ENCODE results near the gene NFXL1. TPM values are rescaled to one million over a fixed set of nuclear protein-coding genes. Genes with fewer than 3 reads are reported as not detected.
A peak's percentile ranks its signal among the peaks of the same experiment; 100 is the strongest.

The NFXL1 gene
- total RNA-seq, 1 donor from 2014 or later = 13.0 TPM

DNA sequence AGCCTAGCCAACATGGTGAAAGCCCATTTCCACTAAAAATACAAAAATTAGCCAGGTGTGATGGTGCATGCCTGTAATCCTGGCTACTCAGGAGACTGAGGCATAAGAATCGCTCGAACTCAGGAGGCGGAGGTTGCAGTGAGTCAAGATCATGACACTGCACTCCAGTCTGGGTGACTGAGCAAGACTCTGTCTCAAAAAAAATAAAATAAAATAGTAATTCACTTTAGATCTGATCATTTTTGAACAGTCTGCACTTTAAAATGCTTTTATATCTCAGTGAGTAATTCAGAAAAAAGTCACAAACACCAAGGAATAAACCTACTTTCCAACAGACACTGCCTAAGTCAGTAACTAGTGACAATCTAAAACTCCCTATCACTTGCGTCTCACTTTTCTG is 50.9 kb downstream of the NFXL1 start:
- Histone ChIP-seq H3K4me3 (ENCODE audit: insufficient read depth, low read depth, low read length) (no peak overlapping the region), H3K9me3 (ENCODE audit: insufficient read depth, low read depth, low read length) (no peaks in the 10 kb centered on the region), H3K4me2 (ENCODE audit: low read length) (no peak overlapping the region), H3K9ac (ENCODE audit: low read length) (no peak overlapping the region), H2AFZ (ENCODE audit: low read depth, low read length) (no peak overlapping the region), H4K20me1 (ENCODE audit: insufficient read depth, low read length) (no peaks in the 10 kb centered on the region), H3K27ac (ENCODE audit: low read depth, low read length) (peak overlapping the region; percentile 64), H3K27me3 (ENCODE audit: insufficient read depth, low read length) (no peaks in the 10 kb centered on the region), H3K79me2 (ENCODE audit: insufficient read depth, low read length) (no peaks in the 10 kb centered on the region), H3K36me3 (ENCODE audit: insufficient read depth, low read length) (peaks cover 3% of the 10 kb centered on the region), H3K4me1 (ENCODE audit: insufficient read depth, low read length) (peaks cover 18% of the 10 kb centered on the region)
- TF ChIP-seq EZH2 (IDR thresholded peaks at IDR 0.05; ENCODE audit: insufficient read depth, low read length) = no peak
- TF ChIP-seq, protein P1, sequence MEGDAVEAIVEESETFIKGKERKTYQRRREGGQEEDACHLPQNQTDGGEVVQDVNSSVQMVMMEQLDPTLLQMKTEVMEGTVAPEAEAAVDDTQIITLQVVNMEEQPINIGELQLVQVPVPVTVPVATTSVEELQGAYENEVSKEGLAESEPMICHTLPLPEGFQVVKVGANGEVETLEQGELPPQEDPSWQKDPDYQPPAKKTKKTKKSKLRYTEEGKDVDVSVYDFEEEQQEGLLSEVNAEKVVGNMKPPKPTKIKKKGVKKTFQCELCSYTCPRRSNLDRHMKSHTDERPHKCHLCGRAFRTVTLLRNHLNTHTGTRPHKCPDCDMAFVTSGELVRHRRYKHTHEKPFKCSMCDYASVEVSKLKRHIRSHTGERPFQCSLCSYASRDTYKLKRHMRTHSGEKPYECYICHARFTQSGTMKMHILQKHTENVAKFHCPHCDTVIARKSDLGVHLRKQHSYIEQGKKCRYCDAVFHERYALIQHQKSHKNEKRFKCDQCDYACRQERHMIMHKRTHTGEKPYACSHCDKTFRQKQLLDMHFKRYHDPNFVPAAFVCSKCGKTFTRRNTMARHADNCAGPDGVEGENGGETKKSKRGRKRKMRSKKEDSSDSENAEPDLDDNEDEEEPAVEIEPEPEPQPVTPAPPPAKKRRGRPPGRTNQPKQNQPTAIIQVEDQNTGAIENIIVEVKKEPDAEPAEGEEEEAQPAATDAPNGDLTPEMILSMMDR (IDR thresholded peaks at IDR 0.05; ENCODE audit: insufficient read depth, low read depth, low read length) = no peak
- Mint-ChIP-seq H3K4me1 (ENCODE audit: low read depth, unreplicated experiment) (peaks cover 27% of the 10 kb centered on the region), H3K36me3 (ENCODE audit: low read depth, unreplicated experiment) (peaks cover 3% of the 10 kb centered on the region), H3K27me3 (ENCODE audit: low read depth, unreplicated experiment) (no peaks in the 10 kb centered on the region), H3K4me3 (ENCODE audit: unreplicated experiment) (no peak overlapping the region), H3K27ac (ENCODE audit: unreplicated experiment) (no peak overlapping the region), H3K9me3 (ENCODE audit: unreplicated experiment) (no peaks in the 10 kb centered on the region)
- FAIRE-seq (no peak), DNase-seq (ENCODE audit: low read depth) (peak; percentile 15)

DNA sequence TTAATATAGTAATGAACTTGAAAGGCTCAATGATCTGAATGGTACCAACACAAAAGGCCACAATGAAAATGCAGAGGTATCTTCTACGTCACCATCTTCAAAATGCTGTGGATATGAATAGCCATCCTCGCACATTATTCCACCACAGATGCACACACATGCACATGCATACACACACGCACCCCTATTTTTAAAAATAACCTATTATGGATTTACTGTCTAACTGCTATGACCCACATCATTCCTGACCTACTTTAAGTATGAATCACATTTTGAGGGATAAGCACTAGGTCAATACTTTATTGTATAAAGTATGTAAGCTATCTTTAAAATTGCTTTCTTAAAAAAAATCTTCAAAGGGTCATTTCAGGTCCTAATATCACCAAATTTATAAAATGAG is 52.1 kb downstream of the NFXL1 start:
- Mint-ChIP-seq H3K27me3 (ENCODE audit: low read depth, unreplicated experiment) (no peaks in the 10 kb centered on the region), H3K36me3 (ENCODE audit: low read depth, unreplicated experiment) (peaks cover under 1% of the 10 kb centered on the region), H3K27ac (ENCODE audit: unreplicated experiment) (peak overlapping the region; percentile 55), H3K9me3 (ENCODE audit: unreplicated experiment) (no peaks in the 10 kb centered on the region), H3K4me1 (ENCODE audit: low read depth, unreplicated experiment) (peaks cover 27% of the 10 kb centered on the region), H3K4me3 (ENCODE audit: unreplicated experiment) (no peak overlapping the region)
- peak; percentile 13 for FAIRE-seq
- TF ChIP-seq EZH2 (IDR thresholded peaks at IDR 0.05; ENCODE audit: insufficient read depth, low read length) = no peak
- TF ChIP-seq, protein P1 (IDR thresholded peaks at IDR 0.05; ENCODE audit: insufficient read depth, low read depth, low read length) = no peak
- no peak overlapping the region for H2AFZ ChIP-seq (ENCODE audit: low read depth, low read length)
- H3K36me3 ChIP-seq (ENCODE audit: insufficient read depth, low read length) = peaks cover 3% of the 10 kb centered on the region
- H3K27ac ChIP-seq (ENCODE audit: low read depth, low read length) = peak overlapping the region; percentile 64
- no peaks in the 10 kb centered on the region for H3K9me3 ChIP-seq (ENCODE audit: insufficient read depth, low read depth, low read length)
- H4K20me1 ChIP-seq (ENCODE audit: insufficient read depth, low read length) = no peaks in the 10 kb centered on the region
- H3K4me3 ChIP-seq (ENCODE audit: insufficient read depth, low read depth, low read length) = no peak overlapping the region
- H3K27me3 ChIP-seq (ENCODE audit: insufficient read depth, low read length) = no peaks in the 10 kb centered on the region
- H3K79me2 ChIP-seq (ENCODE audit: insufficient read depth, low read length) = no peaks in the 10 kb centered on the region
- peak overlapping the region; percentile 35 for H3K4me2 ChIP-seq (ENCODE audit: low read length)
- H3K9ac ChIP-seq (ENCODE audit: low read length) = no peak overlapping the region
- DNase-seq (ENCODE audit: low read depth) = peak; percentile 80
- H3K4me1 ChIP-seq (ENCODE audit: insufficient read depth, low read length) = peaks cover 18% of the 10 kb centered on the region

DNA sequence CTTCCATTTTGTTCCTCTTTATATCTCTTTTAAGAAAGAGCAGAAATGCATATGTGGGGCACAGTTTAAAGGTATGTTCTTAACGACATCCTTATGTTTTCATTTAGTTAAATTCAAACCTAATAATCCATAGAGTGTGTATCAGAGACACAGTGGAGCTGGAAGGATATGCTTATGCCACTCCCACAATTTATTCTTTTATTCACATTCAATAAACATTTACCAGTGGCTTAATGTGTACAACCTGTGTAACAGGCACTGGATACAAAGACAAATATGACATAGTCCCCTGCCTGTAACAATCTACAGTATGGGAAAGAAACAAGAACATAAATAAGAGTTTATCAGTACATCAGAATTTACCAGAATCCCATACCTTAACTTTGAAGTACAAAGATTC is 54.1 kb downstream of the NFXL1 start:
- Mint-ChIP-seq H3K27me3 (ENCODE audit: low read depth, unreplicated experiment) (no peaks in the 10 kb centered on the region), H3K36me3 (ENCODE audit: low read depth, unreplicated experiment) (no peaks in the 10 kb centered on the region), H3K4me3 (ENCODE audit: unreplicated experiment) (no peak overlapping the region), H3K9me3 (ENCODE audit: unreplicated experiment) (no peaks in the 10 kb centered on the region), H3K27ac (ENCODE audit: unreplicated experiment) (no peak overlapping the region), H3K4me1 (ENCODE audit: low read depth, unreplicated experiment) (peaks cover 26% of the 10 kb centered on the region)
- H3K4me2 ChIP-seq (ENCODE audit: low read length) = no peak overlapping the region
- TF ChIP-seq, protein P1 (IDR thresholded peaks at IDR 0.05; ENCODE audit: insufficient read depth, low read depth, low read length) = no peak
- TF ChIP-seq EZH2 (IDR thresholded peaks at IDR 0.05; ENCODE audit: insufficient read depth, low read length) = no peak
- H2AFZ ChIP-seq (ENCODE audit: low read depth, low read length) = no peak overlapping the region
- no peaks in the 10 kb centered on the region for H3K9me3 ChIP-seq (ENCODE audit: insufficient read depth, low read depth, low read length)
- FAIRE-seq (no peak), DNase-seq (ENCODE audit: low read depth) (no peak)
- no peak overlapping the region for H3K4me3 ChIP-seq (ENCODE audit: insufficient read depth, low read depth, low read length)
- H3K27me3 ChIP-seq (ENCODE audit: insufficient read depth, low read length) = no peaks in the 10 kb centered on the region
- peaks cover 18% of the 10 kb centered on the region for H3K4me1 ChIP-seq (ENCODE audit: insufficient read depth, low read length)
- no peak overlapping the region for H3K27ac ChIP-seq (ENCODE audit: low read depth, low read length)
- H4K20me1 ChIP-seq (ENCODE audit: insufficient read depth, low read length) = no peaks in the 10 kb centered on the region
- no peaks in the 10 kb centered on the region for H3K36me3 ChIP-seq (ENCODE audit: insufficient read depth, low read length)
- no peak overlapping the region for H3K9ac ChIP-seq (ENCODE audit: low read length)
- H3K79me2 ChIP-seq (ENCODE audit: insufficient read depth, low read length) = no peaks in the 10 kb centered on the region
